T-helper 2 cell (primary cell): Measurements from ENCODE around the gene MBNL3.

Experiments used
- DNase-seq, 5 experiments: peaks; one replicate each; pipeline versions ENCODE4 v3.0.0 to v3.0.0-alpha.2; 2012 to 2022

The MBNL3 gene

DNA sequence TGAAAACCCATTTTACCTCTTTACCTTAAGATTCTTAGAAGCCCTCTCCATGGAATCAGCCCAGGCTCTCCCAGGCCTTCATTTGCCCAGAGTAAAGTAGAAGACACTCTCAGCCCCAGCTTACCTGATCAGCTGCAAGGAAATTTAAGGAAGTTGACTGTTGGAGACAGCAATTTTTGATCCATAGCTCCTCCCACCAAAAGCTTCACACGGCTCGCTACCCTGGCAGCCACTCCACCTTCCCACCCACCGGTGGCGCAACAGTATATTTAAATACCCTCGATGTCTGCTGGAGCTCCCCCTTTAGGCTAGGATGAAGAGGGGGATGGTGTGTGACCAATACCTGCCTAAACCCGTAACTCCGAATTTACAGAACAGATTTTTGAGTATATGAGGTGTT lies 75.4 kb downstream of the MBNL3 start:
- no peak for DNase-seq

DNA sequence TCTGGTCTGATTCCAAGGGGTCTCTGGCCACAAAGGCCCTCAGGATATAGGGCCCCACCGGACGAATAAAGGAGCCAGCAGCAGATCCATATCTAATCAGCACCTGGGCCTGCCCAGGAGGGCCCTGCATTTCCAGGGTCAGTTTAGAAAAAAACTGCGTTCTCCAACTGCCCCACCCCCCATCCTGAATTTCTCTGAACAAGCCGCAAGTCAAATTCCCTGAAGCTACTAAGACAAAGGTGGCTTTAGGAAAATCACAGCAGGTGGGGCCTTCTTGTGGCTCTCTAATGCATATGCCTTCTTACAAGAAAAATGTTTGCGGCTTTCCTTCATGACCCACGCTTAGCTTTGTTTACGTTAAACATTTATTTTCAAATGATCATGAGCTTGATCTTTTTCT lies 76.6 kb downstream of the MBNL3 start:
- DNase-seq = no peak

DNA sequence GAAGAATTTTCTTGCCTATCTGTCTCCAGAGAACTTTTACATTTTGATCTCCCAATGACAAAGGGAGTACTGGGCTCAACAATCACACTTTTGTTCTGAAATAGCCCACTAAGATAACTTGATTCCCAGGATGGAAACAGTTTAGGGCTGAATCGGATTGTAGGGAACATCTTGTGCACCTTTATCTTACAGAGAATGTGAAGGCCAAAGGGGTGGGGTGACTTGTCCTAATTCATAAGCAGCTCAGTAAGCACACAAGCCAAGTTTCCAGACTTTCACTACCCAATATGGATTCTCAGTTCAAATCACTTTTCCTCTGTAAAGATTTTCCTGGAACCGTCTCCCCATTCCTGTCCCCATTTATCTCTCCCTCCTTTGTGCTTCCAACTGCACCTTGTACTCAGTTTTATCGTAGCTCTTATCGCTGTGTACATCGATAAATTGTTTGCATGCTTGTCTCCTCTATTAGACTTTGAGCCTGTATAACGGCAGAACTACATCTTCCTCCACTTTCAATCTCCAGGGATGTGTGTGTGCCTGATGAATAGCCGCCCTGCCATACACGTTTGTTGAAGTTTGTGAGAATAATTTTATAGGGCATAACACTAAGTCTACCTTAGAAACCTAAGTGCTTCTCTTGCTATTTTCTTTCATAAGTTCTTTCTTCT lies 77.4 kb downstream of the MBNL3 start:
- no peak for DNase-seq

DNA sequence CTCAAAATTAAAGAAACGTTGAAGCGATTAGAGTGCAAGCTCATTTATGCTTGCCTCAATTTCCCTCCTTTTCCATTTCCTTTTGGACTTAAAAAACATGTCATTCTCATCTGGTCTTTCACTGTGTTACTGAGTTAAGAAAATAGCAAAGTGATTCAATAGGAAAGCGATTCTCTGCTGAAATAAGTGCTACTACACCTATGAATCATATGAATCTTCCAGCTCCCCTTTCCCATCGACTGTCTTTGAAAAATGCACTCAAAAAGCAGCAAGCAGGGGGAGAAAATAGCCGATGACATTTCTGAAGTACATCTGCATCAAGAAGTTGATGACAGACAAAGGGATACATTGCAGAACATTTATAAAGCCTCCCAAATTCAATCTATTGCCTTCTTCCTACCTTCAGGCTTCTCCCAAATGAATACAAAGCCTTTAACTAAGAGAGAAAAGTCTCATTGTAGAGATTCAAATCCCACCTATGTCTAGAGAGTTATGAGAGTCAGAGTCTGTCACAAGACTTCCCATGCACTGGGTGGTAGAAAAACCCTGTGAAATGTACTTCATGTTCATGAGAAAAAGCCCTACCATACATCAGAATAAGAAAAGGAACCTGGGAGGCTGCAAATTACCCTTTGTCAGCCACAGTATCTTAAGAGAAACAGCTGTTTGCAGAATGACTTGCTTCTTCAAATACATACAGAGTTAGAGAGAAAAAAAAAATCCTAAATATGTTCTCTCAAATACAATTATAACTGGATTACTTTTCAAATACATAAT lies 78.9 kb downstream of the MBNL3 start:
- no peak for DNase-seq

DNA sequence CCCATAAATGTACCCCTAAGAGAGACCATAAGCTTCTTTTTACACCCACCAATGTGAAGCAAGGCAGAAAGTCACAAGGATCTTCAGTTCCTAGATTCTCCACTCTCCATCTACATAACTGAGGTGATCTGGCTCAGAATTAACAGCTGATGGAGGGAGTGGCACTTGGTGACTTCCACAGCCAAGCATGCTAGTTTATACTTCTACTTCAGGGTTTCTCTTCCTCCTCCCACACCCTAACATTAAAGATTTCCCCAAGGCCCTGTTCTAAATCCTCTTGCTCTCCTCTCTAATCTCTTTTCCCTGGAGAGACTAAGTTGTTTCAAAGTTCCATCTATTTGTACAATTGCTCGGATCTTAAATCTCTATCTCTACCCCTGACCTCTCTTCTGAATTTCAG lies 81.1 kb downstream of the MBNL3 start:
- no peak for DNase-seq

DNA sequence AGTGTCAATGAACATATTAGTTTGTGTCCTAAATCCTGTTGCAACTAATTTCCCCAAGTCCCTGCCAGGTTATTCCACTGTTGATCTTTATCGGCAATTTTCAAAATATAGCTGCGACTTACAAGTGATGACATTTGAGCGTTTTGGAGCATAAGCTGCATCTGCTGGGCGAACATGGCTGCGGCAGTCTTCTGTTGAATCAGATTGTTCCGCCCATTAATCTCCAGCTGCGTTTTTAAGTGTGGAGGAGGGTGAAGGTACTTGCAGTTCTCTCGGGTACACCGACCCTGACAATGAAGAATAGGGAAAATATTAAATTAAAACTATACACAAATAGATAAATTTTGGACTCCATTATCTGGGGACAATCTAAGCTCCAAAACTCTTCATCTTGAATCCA lies 82.7 kb downstream of the MBNL3 start:
- DNase-seq = no peak

DNA sequence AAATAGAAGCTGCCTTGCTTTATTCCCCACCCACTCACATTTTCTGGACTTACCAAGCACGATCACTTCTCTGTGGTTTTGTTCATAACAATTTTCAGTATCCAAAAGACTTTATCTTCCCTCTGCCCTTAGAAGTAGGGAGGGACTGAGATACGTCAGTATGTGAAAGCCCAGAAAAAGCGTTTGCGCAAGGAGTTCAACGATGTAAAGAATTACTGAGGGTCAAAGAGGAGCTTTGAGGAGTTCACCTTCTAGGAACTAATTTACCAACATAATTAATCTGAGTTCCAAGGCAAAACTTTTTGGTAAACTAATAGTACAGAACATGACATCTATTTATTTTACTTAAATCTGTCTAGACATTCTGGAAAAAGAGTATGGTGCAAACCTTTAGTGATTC lies 84.6 kb downstream of the MBNL3 start:
- no peak for DNase-seq

DNA sequence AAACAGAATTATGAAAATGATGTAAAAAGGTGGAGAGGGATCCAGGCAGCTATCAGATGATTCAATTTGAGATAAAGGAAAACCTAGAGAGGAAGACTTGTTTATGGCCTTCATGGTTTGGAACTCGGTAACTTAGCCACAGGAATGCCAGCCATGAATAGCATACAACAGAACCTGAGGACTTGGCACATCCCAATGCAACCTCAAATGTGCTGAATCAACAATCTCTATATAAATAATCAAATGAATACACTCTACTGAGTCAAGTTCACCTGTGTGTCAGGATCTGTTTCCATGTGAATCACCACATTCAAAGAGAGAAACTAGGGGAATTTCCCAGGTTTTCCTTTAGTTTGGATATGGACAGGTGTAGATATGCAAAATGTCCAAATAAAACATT lies 86.9 kb downstream of the MBNL3 start:
- no peak for DNase-seq

DNA sequence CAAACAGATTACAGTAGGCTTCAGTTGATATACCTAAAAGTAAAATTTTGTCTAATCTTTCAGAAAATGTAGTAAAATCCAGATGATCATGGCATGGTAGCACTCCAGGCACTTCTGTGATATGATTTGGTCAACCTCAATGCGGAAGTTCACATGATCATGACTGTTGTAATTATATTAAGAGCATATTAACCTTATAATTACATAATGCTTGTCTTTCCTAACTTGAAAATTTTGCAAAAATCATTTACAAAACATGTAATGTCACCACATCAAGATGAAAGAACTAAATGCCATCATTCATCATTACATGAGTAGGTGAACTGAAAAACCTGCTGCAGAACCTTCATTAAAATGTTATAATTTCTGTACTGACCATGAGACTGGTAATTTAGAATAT lies 88.1 kb downstream of the MBNL3 start:
- no peak for DNase-seq

DNA sequence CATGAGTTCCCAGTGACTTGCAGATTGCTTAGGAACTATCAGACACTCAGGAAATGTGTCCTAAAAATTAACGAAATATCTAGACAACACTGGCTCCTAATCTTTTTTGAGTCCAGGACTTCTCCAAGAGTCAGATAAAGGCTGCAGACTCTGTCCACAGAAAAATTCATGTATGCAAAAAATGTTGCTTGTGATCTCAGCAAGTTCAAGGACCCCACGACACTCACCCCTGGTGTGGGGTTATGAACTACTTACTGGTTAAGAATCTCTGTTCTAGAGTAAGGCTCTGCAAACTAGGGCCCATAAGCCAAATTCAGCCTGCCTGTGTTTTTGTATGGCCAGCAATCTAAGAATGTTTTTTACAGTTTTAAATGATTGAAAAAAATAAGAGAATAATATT lies 93.2 kb downstream of the MBNL3 start:
- DNase-seq = no peak

DNA sequence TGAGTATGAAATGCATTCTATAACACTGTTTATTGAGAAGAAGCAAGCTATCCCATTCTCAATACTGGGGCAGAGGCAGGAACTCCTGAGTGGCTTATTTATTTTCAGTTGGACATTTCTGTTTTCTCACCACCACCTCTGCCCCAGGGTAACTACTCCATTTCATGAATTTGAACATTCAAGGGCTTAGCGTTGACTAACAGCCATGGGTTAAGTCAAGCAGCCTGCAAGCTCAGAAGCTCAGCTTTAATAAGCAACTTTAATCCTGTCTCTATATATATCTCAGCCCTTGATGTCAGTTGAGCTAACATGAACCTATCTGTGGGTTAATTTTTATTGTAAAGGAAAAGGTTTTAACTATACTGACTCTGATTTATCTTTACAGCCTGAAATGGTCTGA lies 93.8 kb downstream of the MBNL3 start:
- no peak for DNase-seq

DNA sequence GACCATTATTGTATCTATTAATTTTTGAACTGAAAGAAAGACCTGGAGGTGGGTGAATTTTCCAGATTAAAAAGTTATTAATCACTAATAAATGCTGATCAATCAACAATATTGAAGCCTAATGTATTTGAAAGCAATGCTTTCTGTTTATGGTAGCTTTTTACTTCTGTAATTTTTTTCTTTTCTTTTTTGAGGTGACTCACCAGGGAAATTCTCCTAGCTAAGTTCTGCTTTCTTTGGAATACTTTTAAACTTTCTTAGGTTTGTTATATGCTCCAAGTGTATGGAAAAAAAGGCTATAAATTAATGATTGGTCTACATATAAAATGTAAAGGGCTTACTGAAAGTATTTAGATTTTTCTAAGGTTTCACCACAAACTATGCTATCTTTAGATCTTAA lies 94.2 kb downstream of the MBNL3 start:
- DNase-seq = no peak

DNA sequence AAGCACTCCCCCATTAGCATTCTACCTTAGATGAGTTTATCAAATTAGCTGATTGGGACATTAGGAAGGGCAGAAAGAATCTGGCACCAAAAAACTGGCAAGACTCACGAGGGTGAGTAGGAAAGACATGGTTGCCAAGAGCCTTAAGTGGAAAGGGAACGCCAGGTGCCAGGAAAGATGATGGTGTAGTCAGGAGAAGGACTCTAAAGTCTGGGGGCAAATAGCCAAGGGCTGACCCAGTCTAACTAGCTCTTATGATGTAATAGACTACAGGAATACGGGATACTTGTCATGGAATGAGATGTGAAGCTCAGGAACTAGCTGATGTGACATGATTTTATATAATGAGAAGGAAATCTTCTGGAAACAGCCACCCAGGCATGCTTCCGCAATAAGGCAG lies 94.8 kb downstream of the MBNL3 start:
- DNase-seq = no peak

DNA sequence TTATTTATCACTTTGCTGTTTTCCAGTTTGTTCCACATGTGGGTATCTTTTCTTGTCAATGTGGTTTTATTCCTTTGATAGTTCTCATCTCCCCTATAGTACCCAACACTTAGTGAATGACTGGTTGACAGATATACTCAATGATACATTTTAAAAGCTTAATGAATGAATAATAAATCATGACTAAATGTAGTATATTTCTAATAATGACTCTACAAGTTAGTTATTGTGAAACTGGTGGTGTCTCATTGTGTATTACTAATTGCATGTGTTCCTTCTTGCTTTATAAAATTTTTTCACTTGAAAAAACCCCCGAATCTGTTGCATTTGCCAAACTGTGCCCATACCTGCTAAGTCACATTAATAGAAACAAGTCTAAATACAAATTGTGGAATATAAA lies 95.4 kb downstream of the MBNL3 start:
- DNase-seq = no peak

DNA sequence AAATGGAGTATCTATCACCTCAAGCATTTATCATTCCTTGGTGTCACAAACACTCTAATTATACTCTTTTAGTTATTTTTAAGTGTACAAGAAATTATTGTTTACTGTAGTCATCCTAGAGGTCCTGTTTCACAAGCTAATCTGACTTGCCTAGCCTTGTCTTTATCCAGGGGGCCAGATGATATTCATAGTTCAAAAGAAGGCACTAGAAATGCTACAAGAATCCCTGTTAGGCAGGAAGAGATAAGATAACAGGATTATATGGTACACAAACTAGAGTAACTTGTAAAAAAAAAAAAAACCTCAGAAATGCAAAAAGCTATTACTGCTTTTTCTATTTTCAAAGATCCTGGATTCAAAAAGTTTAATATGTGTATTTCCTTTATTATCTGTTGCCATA lies 95.8 kb downstream of the MBNL3 start:
- DNase-seq = no peak

DNA sequence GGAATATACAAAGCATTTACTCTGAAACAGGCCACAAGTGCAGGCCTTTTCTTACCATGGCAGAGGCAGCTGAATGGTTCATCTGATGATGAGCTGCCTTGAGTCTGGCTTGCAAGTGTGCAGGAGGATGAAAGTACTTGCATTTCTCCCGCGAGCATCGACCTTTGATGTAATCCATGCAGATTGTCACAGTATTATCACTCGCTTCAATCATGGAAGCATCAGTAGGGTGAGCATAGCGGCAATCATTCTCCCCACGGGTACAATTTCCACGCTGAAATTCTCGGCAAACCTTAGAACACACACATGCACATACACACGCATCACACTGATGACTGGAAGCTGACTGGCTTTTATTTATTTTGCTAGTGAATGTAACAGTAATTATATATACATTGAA lies 98.0 kb downstream of the MBNL3 start:
- DNase-seq = no peak

DNA sequence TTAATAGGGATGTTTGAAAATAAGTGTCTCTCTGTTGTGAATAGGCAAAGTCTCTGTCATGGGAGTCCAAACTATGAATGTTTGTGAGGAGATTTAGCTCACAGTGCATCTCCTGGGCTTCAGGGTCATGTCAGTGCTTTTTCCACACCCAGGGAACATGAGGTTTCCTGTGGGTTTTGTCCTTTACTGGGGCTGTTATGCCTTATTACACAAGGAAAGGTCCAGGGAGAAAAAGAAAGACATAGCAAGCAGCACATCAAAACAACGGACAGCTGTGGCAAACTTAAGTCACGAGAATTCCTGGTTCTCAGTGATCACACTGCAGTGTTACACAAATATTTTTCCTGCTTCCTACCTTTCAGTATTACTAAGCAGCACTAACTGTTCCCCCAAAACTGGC lies 99.4 kb downstream of the MBNL3 start:
- no peak for DNase-seq

DNA sequence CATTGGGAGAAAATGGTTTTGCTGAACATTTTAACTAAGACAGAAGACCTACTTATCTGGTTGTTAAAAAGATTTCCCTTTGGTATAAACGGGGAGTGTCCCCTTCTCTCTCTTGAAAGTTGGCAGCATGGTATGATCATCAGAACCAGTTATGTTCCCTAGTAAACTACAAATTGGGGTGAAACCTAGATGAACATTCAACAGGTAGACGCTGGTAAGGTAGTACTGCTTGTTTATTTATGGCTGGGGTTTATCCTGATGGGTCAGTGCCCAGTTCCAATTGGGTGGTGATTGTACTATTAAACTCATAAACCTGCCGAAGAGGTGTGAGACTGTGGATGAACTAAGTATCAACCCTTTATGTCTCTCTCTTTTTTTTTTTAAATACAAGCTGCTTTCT lies 100.5 kb downstream of the MBNL3 start:
- no peak for DNase-seq

DNA sequence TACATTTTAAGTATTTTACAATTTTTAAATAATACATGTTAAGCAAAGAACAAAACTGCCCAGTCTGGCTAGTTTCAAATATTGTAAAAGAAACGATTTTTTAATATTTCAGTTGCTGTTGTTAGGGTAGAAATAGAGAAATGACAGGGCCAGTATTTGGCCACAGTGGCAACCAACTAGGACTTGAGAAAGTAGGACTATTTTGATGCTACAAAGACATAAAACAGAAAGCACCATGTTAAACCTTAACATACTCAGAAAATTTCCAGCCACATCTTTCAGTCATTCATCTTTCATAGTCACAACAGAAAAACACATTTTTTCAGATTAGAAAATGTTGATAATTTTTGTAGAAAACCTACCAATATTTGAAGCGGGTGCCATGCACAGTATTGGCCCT lies 104.5 kb downstream of the MBNL3 start:
- no peak for DNase-seq

DNA sequence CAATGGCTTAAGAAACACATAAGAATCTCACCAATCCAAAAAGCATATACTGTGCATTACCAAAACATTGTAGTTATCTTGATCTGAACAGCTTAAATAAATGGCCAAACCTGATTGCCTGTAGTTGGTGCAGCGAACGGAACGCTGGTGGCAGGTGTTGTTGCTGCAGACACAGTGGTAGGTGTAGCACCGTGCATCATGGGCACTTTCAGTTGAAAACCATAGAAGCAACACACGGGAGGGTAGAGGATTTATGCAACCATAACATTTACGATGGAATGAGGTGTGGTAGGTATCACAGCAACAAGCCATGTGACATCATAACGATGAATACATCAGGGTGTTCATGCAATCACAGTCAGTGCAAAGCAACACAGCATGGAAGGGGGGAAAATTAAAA lies 106.8 kb downstream of the MBNL3 start:
- no peak for DNase-seq

DNA sequence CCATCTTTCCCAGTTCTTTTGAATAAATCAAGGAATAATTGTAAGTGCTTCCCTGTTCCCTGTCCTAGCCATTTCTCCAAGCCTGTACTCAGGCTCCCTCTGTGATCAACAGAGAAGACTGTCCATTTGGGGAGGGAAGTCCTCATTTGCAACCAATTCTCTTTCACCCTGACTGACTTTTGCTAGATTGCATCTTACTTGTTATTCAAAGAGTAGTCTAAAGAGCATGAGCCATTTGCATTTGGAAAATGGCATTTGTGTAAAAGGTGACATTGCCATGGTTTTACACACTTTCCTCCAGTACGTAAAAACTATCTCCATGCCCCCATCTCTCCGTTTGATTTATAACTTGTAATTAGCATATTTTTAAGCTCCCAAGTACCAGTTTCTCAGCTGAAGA lies 110.6 kb downstream of the MBNL3 start:
- no peak for DNase-seq

DNA sequence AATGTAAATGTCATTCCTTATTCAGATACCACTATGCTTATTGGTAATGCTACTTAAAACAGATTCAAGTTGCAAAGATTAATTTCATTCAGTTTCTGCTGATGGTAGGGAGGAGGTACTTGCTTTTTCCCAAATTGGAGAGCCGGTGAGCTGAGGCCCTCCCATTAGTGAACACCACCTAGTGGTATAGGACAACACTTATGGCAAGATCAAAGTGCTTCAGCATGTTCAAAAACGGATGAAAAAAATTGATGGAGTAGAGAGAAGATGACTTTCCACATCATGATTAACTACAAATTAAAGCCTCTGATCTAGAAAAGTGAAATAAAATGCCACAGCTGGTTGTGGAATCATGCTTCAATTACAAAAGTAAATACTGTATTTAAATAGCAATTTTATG lies 112.9 kb downstream of the MBNL3 start:
- DNase-seq = no peak

DNA sequence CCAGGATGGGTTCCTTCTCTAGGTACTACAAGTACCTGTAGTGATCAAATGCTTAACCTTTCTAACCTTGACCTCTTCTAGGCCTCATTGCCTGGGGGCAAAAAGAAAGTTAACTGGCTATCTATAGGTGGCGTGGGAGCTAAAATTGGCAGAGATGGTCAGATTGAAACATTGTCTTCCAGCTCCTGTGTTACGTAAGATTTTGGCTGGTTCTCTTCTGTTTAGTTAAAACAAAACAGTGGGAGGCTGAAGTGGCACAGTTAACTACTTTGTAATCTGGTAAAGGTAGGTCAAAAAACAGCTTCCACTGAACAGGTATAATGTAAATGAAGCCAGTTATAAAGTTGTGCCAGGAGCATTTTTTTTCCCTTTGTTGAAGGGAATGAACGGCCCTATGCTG lies 115.2 kb downstream of the MBNL3 start:
- DNase-seq = no peak

DNA sequence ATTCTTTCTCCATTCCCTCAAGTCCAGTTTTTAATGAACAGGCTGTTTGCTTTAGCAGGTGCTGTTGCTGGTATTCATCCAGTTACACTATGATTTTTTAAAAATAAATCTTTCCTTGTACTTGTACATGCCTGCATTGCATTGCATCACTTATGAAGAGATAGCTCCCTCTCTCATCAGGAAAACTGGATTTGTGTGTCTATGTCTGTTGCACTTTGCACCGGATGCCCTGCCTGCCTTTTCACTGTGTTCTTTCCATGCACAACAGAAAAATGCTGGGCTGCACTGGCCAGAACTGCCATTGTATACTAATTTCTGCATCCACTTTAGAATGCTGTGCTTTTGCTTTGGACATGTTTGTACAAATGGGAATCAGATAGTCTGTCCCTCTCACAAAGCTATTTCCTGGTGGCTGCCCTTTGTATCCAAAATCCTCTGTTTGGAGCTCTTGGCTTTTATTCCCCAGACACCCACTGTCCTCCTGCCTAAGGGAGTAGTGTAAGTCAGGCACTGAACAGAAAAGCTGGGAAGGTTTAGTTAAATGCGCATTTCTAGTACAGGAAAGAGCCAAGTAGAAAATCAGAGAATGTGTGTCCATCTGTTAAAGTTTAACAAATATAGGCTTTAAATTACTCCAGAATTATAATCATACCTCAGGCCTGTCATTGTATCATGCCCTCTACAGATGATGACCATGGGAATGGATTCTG lies 119.1 kb downstream of the MBNL3 start:
- DNase-seq = no peak
